RWPE1 (cell line): ENCODE data around the gene ACOT7.

Source experiments
- CTCF ChIA-PET: fragments of 350-600 bp; sonication (Branson Sonifier 250); formaldehyde crosslinking; extraction: SDS; loops from one replicate; lab custom pipeline; 2021; lab: Yijun Ruan, JAX
- POLR2A ChIA-PET: fragments of 400-600 bp; formaldehyde crosslinking; extraction: SDS; loops from one replicate; lab custom pipeline; 2020; ENCODE audit warnings: antibody characterized with exemption; ENCODE audit not compliant: low non-redundant PET; lab: Yijun Ruan, JAX
- DNase-seq: peaks from one replicate; pipeline ENCODE4 v3.0.0; 2012; ENCODE audit warnings: low spot score
- H3K27ac ChIP-seq: fragments of 450-650 bp; 2 replicates; pipeline ENCODE4 v1.5.1; 2017
- CTCF ChIP-seq: fragments of 450-650 bp; conservative IDR thresholded peaks from 2 replicates; pipeline ENCODE4 v1.5.1; 2017; ENCODE audit warnings: low read depth, mild to moderate bottlenecking

The ACOT7 gene

GRCh38 chr1:6298940-6299465 is 94.6 kb downstream of the ACOT7 start:
- CTCF ChIA-PET: interaction anchor here (0.7 kb wide), 1 partner anchor 45 kb away, joined by 3 read pairs; no protein-coding TSS in a partner anchor
- POLR2A ChIA-PET: no interaction called here
- no peak for DNase-seq
- no peak for TF ChIP-seq CTCF
- H3K27ac ChIP-seq: peak overlapping the region; percentile 84

GRCh38 chr1:6298530-6298929 is 95.0 kb downstream of the ACOT7 start:
- ChIA-PET POLR2A (no interaction called here), CTCF (no interaction called here)
- no peak for DNase-seq
- TF ChIP-seq CTCF: no peak
- H3K27ac ChIP-seq: peak overlapping the region; percentile 84

- CTCF ChIA-PET: no interaction called here
- DNase-seq: no peak
- POLR2A ChIA-PET: no interaction called here
- TF ChIP-seq CTCF: no peak
- H3K27ac ChIP-seq: no peak overlapping the region
Measured at GRCh38 chr1:6295910-6296309, 97.7 kb downstream of the ACOT7 start.

- ChIA-PET CTCF (interaction anchor here (0.5 kb wide), 1 partner anchor 8 kb away, joined by 3 read pairs; no protein-coding TSS in a partner anchor), POLR2A (interaction anchor here (0.8 kb wide), 1 partner anchor 36 kb away, joined by 3 read pairs; no protein-coding TSS in a partner anchor)
- DNase-seq: no peak
- H3K27ac ChIP-seq: peak overlapping the region; percentile 24
- TF ChIP-seq CTCF: no peak
Measured at GRCh38 chr1:6294890-6295556, 98.5 kb downstream of the ACOT7 start.

GRCh38 chr1:6294080-6294889 is 99.3 kb downstream of the ACOT7 start:
- ChIA-PET POLR2A (interaction anchor here (0.8 kb wide), 1 partner anchor 35 kb away, joined by 3 read pairs; no protein-coding TSS in a partner anchor), CTCF (no interaction called here)
- TF ChIP-seq CTCF: no peak
- H3K27ac ChIP-seq: peak overlapping the region; percentile 24
- no peak for DNase-seq

GRCh38 chr1:6292102-6292501 is 101.5 kb downstream of the ACOT7 start:
- TF ChIP-seq CTCF: no peak
- peak overlapping the region; percentile 19; the same call in 1 of the 2 replicates for H3K27ac ChIP-seq
- ChIA-PET POLR2A (no interaction called here), CTCF (no interaction called here)
- DNase-seq: no peak
